ENCODE measurements around the gene CREG2.

- TF ChIP-seq CTCF (conservative IDR thresholded peaks at IDR 0.05; ENCODE audit: low read depth in 2 of 2): no peak
- TF ChIP-seq POLR2AphosphoS5 (IDR thresholded peaks at IDR 0.05; ENCODE audit: low read depth): no peak
- TF ChIP-seq REST (IDR thresholded peaks at IDR 0.05; ENCODE audit: unreplicated experiment): no peak
- no peak for TF ChIP-seq EZH2phosphoT487 (IDR thresholded peaks at IDR 0.05; ENCODE audit: unreplicated experiment)
These were observed 8.4 kb upstream of the CREG2 start for GRCh38 chr2:101395545-101396315.

All from GM23338 (cell line).